ENCODE results near the gene GALNT9.
"Not testable (repeated sequence)": the region's sequence is repeated elsewhere in the genome, so short reads cannot be mapped to it uniquely, and the experiment has no call there.

GALNT9 gene

GRCh38 chr12:132329036-132329719 is at the start of gene GALNT9:
Gene GALNT9 (minus strand): TSS chr12:132329589. CDS start chr12:132329203, 386 bp downstream.
- Histone ChIP-seq H3K27ac (ENCODE audit: low read length) (no peak within 1 kb of the TSS), H3K4me3 (ENCODE audit: low read length) (no peak within 1 kb of the TSS)

GRCh38 chr12:132379057-132379456 is 49.7 kb upstream of the GALNT9 start:
- H3K27me3 ChIP-seq (ENCODE audit: control insufficient read depth, insufficient read depth, low read length): peaks cover 94% of the 10 kb centered on the region
- H3K9me3 ChIP-seq (ENCODE audit: control insufficient read depth, low read depth, low read length); H3K4me3 ChIP-seq (ENCODE audit: low read length); H3K9ac ChIP-seq (ENCODE audit: low read length); H3K4me1 ChIP-seq (ENCODE audit: control insufficient read depth, low read depth, low read length); H3K27ac ChIP-seq (ENCODE audit: low read length); H3K36me3 ChIP-seq (ENCODE audit: control insufficient read depth, low read depth, low read length): not testable (repeated sequence)

More at GRCh38 chr12:132329036-132329719, at the start of gene GALNT9:
- H3K9me3 ChIP-seq (ENCODE audit: control insufficient read depth, low read depth, low read length): no peaks in the 10 kb centered on the region
- no peaks in the 10 kb centered on the region for H3K36me3 ChIP-seq (ENCODE audit: control insufficient read depth, low read depth, low read length)
- H3K4me1 ChIP-seq (ENCODE audit: control insufficient read depth, low read depth, low read length): peaks cover 4% of the 10 kb centered on the region
- H3K9ac ChIP-seq (ENCODE audit: low read length): no peak within 1 kb of the TSS
- H3K27me3 ChIP-seq (ENCODE audit: control insufficient read depth, insufficient read depth, low read length): peaks cover 92% of the 10 kb centered on the region

GRCh38 chr12:132377147-132377546 is 47.8 kb upstream of the GALNT9 start:
- Histone ChIP-seq H3K36me3 (ENCODE audit: control insufficient read depth, low read depth, low read length) (no peaks in the 10 kb centered on the region), H3K4me3 (ENCODE audit: low read length) (no peak overlapping the region), H3K9me3 (ENCODE audit: control insufficient read depth, low read depth, low read length) (no peaks in the 10 kb centered on the region), H3K4me1 (ENCODE audit: control insufficient read depth, low read depth, low read length) (peaks cover 3% of the 10 kb centered on the region), H3K27ac (ENCODE audit: low read length) (no peak overlapping the region), H3K27me3 (ENCODE audit: control insufficient read depth, insufficient read depth, low read length) (peaks cover 94% of the 10 kb centered on the region), H3K9ac (ENCODE audit: low read length) (no peak overlapping the region)

GRCh38 chr12:132376464-132376830 is 47.1 kb upstream of the GALNT9 start:
- H3K27me3 ChIP-seq (ENCODE audit: control insufficient read depth, insufficient read depth, low read length): peaks cover 94% of the 10 kb centered on the region
- no peaks in the 10 kb centered on the region for H3K9me3 ChIP-seq (ENCODE audit: control insufficient read depth, low read depth, low read length)
- H3K9ac ChIP-seq (ENCODE audit: low read length): no peak overlapping the region
- H3K27ac ChIP-seq (ENCODE audit: low read length): no peak overlapping the region
- no peaks in the 10 kb centered on the region for H3K36me3 ChIP-seq (ENCODE audit: control insufficient read depth, low read depth, low read length)
- H3K4me1 ChIP-seq (ENCODE audit: control insufficient read depth, low read depth, low read length): peaks cover 3% of the 10 kb centered on the region
- no peak overlapping the region for H3K4me3 ChIP-seq (ENCODE audit: low read length)

GRCh38 chr12:132375747-132376463 is 46.5 kb upstream of the GALNT9 start:
- Histone ChIP-seq H3K27ac (ENCODE audit: low read length) (no peak overlapping the region), H3K27me3 (ENCODE audit: control insufficient read depth, insufficient read depth, low read length) (peaks cover 94% of the 10 kb centered on the region), H3K4me3 (ENCODE audit: low read length) (no peak overlapping the region)

GRCh38 chr12:132374612-132375445 is 45.4 kb upstream of the GALNT9 start:
- no peaks in the 10 kb centered on the region for H3K36me3 ChIP-seq (ENCODE audit: control insufficient read depth, low read depth, low read length)
- H3K27ac ChIP-seq (ENCODE audit: low read length): no peak overlapping the region
- peaks cover 94% of the 10 kb centered on the region for H3K27me3 ChIP-seq (ENCODE audit: control insufficient read depth, insufficient read depth, low read length)
- H3K4me1 ChIP-seq (ENCODE audit: control insufficient read depth, low read depth, low read length): peaks cover 3% of the 10 kb centered on the region
- H3K4me3 ChIP-seq (ENCODE audit: low read length): no peak overlapping the region
- no peak overlapping the region for H3K9ac ChIP-seq (ENCODE audit: low read length)
- no peaks in the 10 kb centered on the region for H3K9me3 ChIP-seq (ENCODE audit: control insufficient read depth, low read depth, low read length)

More at GRCh38 chr12:132375747-132376463, 46.5 kb upstream of the GALNT9 start:
- H3K4me1 ChIP-seq (ENCODE audit: control insufficient read depth, low read depth, low read length): peaks cover 3% of the 10 kb centered on the region
- no peak overlapping the region for H3K9ac ChIP-seq (ENCODE audit: low read length)
- no peaks in the 10 kb centered on the region for H3K36me3 ChIP-seq (ENCODE audit: control insufficient read depth, low read depth, low read length)
- no peaks in the 10 kb centered on the region for H3K9me3 ChIP-seq (ENCODE audit: control insufficient read depth, low read depth, low read length)

GRCh38 chr12:132373901-132374611 is 44.7 kb upstream of the GALNT9 start:
- peaks cover 94% of the 10 kb centered on the region for H3K27me3 ChIP-seq (ENCODE audit: control insufficient read depth, insufficient read depth, low read length)

GRCh38 chr12:132367852-132368251 is 38.5 kb upstream of the GALNT9 start:
- H3K4me3 ChIP-seq (ENCODE audit: low read length): no peak overlapping the region
- H3K27ac ChIP-seq (ENCODE audit: low read length): no peak overlapping the region
- no peaks in the 10 kb centered on the region for H3K36me3 ChIP-seq (ENCODE audit: control insufficient read depth, low read depth, low read length)
- H3K27me3 ChIP-seq (ENCODE audit: control insufficient read depth, insufficient read depth, low read length): peaks cover 51% of the 10 kb centered on the region
- no peaks in the 10 kb centered on the region for H3K9me3 ChIP-seq (ENCODE audit: control insufficient read depth, low read depth, low read length)
- H3K4me1 ChIP-seq (ENCODE audit: control insufficient read depth, low read depth, low read length): no peaks in the 10 kb centered on the region
- H3K9ac ChIP-seq (ENCODE audit: low read length): no peak overlapping the region

More at GRCh38 chr12:132373901-132374611, 44.7 kb upstream of the GALNT9 start:
- H3K9me3 ChIP-seq (ENCODE audit: control insufficient read depth, low read depth, low read length): no peaks in the 10 kb centered on the region
- no peaks in the 10 kb centered on the region for H3K36me3 ChIP-seq (ENCODE audit: control insufficient read depth, low read depth, low read length)
- H3K4me3 ChIP-seq (ENCODE audit: low read length): no peak overlapping the region
- no peak overlapping the region for H3K27ac ChIP-seq (ENCODE audit: low read length)
- peaks cover 3% of the 10 kb centered on the region for H3K4me1 ChIP-seq (ENCODE audit: control insufficient read depth, low read depth, low read length)
- H3K9ac ChIP-seq (ENCODE audit: low read length): no peak overlapping the region

GRCh38 chr12:132367071-132367851 is 37.9 kb upstream of the GALNT9 start:
- Histone ChIP-seq H3K36me3 (ENCODE audit: control insufficient read depth, low read depth, low read length) (no peaks in the 10 kb centered on the region), H3K27me3 (ENCODE audit: control insufficient read depth, insufficient read depth, low read length) (peaks cover 45% of the 10 kb centered on the region), H3K27ac (ENCODE audit: low read length) (no peak overlapping the region), H3K9me3 (ENCODE audit: control insufficient read depth, low read depth, low read length) (no peaks in the 10 kb centered on the region), H3K4me1 (ENCODE audit: control insufficient read depth, low read depth, low read length) (no peaks in the 10 kb centered on the region), H3K4me3 (ENCODE audit: low read length) (no peak overlapping the region), H3K9ac (ENCODE audit: low read length) (no peak overlapping the region)

- H3K9me3 ChIP-seq (ENCODE audit: control insufficient read depth, low read depth, low read length): no peaks in the 10 kb centered on the region
- no peak overlapping the region for H3K9ac ChIP-seq (ENCODE audit: low read length)
- H3K4me1 ChIP-seq (ENCODE audit: control insufficient read depth, low read depth, low read length): no peaks in the 10 kb centered on the region
- peaks cover 37% of the 10 kb centered on the region for H3K27me3 ChIP-seq (ENCODE audit: control insufficient read depth, insufficient read depth, low read length)
- no peak overlapping the region for H3K4me3 ChIP-seq (ENCODE audit: low read length)
- no peak overlapping the region for H3K27ac ChIP-seq (ENCODE audit: low read length)
- no peaks in the 10 kb centered on the region for H3K36me3 ChIP-seq (ENCODE audit: control insufficient read depth, low read depth, low read length)
These were observed 37.0 kb upstream of the GALNT9 start for GRCh38 chr12:132366341-132366861.

Measured in iPS-18a (cell line).